GM23248 (cell line): Measurements from ENCODE around the gene NCEH1.

Experiments used
- EZH2 ChIP-seq: fragments of 200-600 bp; sonication (generic); IDR thresholded peaks from 2 replicates; pipeline ENCODE4 v1.6.1; 2018; ENCODE audit warnings: antibody characterized with exemption, mild to moderate bottlenecking; ENCODE audit not compliant: insufficient read depth, poor library complexity, severe bottlenecking
- EZH2phosphoT487 ChIP-seq: fragments of 200-600 bp; sonication (generic); IDR thresholded peaks from 2 replicates; pipeline ENCODE4 v1.6.1; 2018; ENCODE audit warnings: antibody characterized with exemption, moderate library complexity, mild to moderate bottlenecking, low read depth; ENCODE audit not compliant: insufficient read depth

DNA sequence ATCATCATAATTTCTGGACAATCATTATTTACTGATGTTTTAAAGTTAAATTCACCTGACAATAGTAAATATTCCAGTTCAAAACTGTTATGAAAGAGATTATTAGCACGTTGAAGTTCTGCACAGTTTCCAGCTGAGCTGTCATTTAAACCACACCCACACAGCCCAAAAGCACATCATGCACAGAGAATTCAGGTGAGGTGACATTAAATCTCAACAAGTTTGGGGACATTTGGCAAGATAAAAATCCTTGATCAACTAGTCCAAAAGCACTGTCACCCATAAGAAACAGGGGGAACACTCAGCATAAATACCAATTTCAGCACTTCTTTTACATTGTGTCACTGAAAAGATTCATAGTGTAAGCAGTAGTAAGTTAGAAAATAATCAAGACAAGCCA is 6.9 kb downstream of the NCEH1 start:
- TF ChIP-seq EZH2phosphoT487 (no peak), EZH2 (no peak)
